ENCODE results near the gene POLA2. TPM values are rescaled to one million over a fixed set of nuclear protein-coding genes. Genes with fewer than 3 reads are reported as not detected.
A peak's percentile ranks its signal among the peaks of the same experiment; 100 is the strongest.

Gene POLA2
- total RNA-seq, 1 experiment from 2014 or later: 35.6 TPM

GRCh38 chr11:65213322-65214211 lies 48.2 kb upstream of the POLA2 start (continued):
- no peak; the same call in 1 of the 2 replicates for TF ChIP-seq ZBTB43 (CRISPR knock-in tag; IDR thresholded peaks at IDR 0.05)
- peak; percentile 20; the same call in 1 of the 2 replicates for TF ChIP-seq RELA (CRISPR knock-in tag; IDR thresholded peaks at IDR 0.05; ENCODE audit: borderline replicate concordance)
- no peak for TF ChIP-seq E2F4 (CRISPR knock-in tag; IDR thresholded peaks at IDR 0.05; ENCODE audit: borderline replicate concordance, low read depth)
- 0 out of 2 replicates have a peak, but pooled peaks have one; percentile 19 for TF ChIP-seq E2F5 (CRISPR knock-in tag; IDR thresholded peaks at IDR 0.05)
- TF ChIP-seq USF2 (CRISPR knock-in tag; IDR thresholded peaks at IDR 0.05): peak; percentile 59
- peak; percentile 77 for TF ChIP-seq TEAD1 (CRISPR knock-in tag; IDR thresholded peaks at IDR 0.05)
- TF ChIP-seq ERG (CRISPR knock-in tag; IDR thresholded peaks at IDR 0.05): no peak
- no peak for TF ChIP-seq STAT6 (CRISPR knock-in tag; conservative IDR thresholded peaks at IDR 0.05; ENCODE audit: low read depth)
- TF ChIP-seq NR1H2 (CRISPR knock-in tag; IDR thresholded peaks at IDR 0.05): no peak
- no peak for TF ChIP-seq CDX4 (CRISPR knock-in tag; IDR thresholded peaks at IDR 0.05; ENCODE audit: borderline replicate concordance)
- 0 out of 2 replicates have a peak, but pooled peaks have one; percentile 35 for TF ChIP-seq JUN (CRISPR knock-in tag; IDR thresholded peaks at IDR 0.05)
- peak; percentile 85; the same call in 1 of the 2 replicates for TF ChIP-seq CBFB (CRISPR knock-in tag; IDR thresholded peaks at IDR 0.05; ENCODE audit: low read depth)
- TF ChIP-seq ZBTB21 (CRISPR knock-in tag; IDR thresholded peaks at IDR 0.05; ENCODE audit: borderline replicate concordance): peak; percentile 12; the same call in 1 of the 2 replicates
- TF ChIP-seq FOXK1 (CRISPR knock-in tag; IDR thresholded peaks at IDR 0.05): peak; percentile 77; the same call in 1 of the 2 replicates
- peak; percentile 86 for TF ChIP-seq NFE2L1 (CRISPR knock-in tag; IDR thresholded peaks at IDR 0.05)
- TF ChIP-seq ZNF423 (CRISPR knock-in tag; IDR thresholded peaks at IDR 0.05): peak; percentile 63
- 0 out of 2 replicates have a peak, but pooled peaks have one; percentile 67 for TF ChIP-seq NR3C1 (CRISPR knock-in tag; conservative IDR thresholded peaks at IDR 0.05; ENCODE audit: low read depth)
- peak; percentile 89; the same call in 1 of the 2 replicates for TF ChIP-seq ZNF281 (CRISPR knock-in tag; IDR thresholded peaks at IDR 0.05)
- TF ChIP-seq TP53 (CRISPR knock-in tag; IDR thresholded peaks at IDR 0.05): no peak; the same call in 1 of the 2 replicates
- peak; percentile 73 for TF ChIP-seq FOXP4 (CRISPR knock-in tag; IDR thresholded peaks at IDR 0.05)
- TF ChIP-seq ATF3 (CRISPR knock-in tag; conservative IDR thresholded peaks at IDR 0.05): no peak
- peak; percentile 65; the same call in 1 of the 2 replicates for TF ChIP-seq PRRX2 (CRISPR knock-in tag; IDR thresholded peaks at IDR 0.05)
